GM23248 (cell line): ENCODE measurements around the gene TRIM14.

ENCODE experiments used
- EZH2 ChIP-seq: fragments of 200-600 bp; sonication (generic); IDR thresholded peaks from 2 replicates; pipeline ENCODE4 v1.6.1; 2018; ENCODE audit warnings: antibody characterized with exemption, mild to moderate bottlenecking; ENCODE audit not compliant: insufficient read depth, poor library complexity, severe bottlenecking
- EZH2phosphoT487 ChIP-seq: fragments of 200-600 bp; sonication (generic); IDR thresholded peaks from 2 replicates; pipeline ENCODE4 v1.6.1; 2018; ENCODE audit warnings: antibody characterized with exemption, moderate library complexity, mild to moderate bottlenecking, low read depth; ENCODE audit not compliant: insufficient read depth

DNA sequence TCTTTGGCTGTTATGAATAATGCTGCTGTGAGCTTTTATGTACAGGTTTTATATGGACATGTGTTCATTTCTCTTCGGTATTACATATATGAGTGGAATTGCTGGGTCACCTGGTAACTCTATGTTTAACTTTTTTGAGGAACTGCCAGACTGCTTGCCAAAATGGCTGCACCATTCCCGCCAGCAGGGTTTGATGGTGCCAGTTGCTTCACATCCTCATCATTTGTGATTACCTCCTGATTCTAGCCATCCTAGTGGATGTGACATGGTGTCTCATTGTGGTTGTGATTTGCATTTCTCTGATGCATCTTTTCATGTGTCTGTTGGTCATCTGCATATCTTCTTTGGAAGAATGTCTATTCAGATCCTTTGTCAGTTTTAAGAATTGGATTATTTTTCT lies 51.8 kb downstream of the TRIM14 start:
- TF ChIP-seq EZH2 (no peak), EZH2phosphoT487 (no peak)
